K562 (cell line): ENCODE measurements around the gene TRMU. TPM values are rescaled to one million over a fixed set of nuclear protein-coding genes. Genes with fewer than 3 reads are reported as not detected.
A peak's percentile ranks its signal among the peaks of the same experiment; 100 is the strongest.

Source experiments
- PHF8 ChIP-seq: fragments of 200-600 bp; sonication (generic); IDR thresholded peaks from 2 replicates; pipeline ENCODE4 v1.6.1; 2012; ENCODE audit warnings: mixed run types, mild to moderate bottlenecking, inconsistent platforms, low read length, moderate library complexity, borderline replicate concordance
- PYGO2 ChIP-seq: fragments of 450-650 bp; IDR thresholded peaks from 2 replicates; pipeline ENCODE4 v1.6.1; 2016; ENCODE audit warnings: mild to moderate bottlenecking, missing genetic modification characterization, moderate library complexity, missing compliant biosample characterization
- ZBTB40 ChIP-seq, 2 experiments: fragments of 450-650 bp in 1 of 2; sonication (generic) in 1 of 2; formaldehyde crosslinking in 1 of 2; IDR thresholded peaks; 2 replicates each; pipeline versions ENCODE4 v1.7.1 to v1.9.0; 2016 to 2022; ENCODE audit warnings: inconsistent platforms in 1 of 2, mild to moderate bottlenecking in 1 of 2, missing genetic modification reagents in 1 of 2
- polyA plus RNA-seq, 8 experiments: library from polyadenylated mRNA; depleted of rRNA in 4 of 8; stranded (reverse) in 5 of 8; unstranded in 3 of 8; fragments of >200 nt; fragmentation: Nextera tagmentation in 2 of 8; fragmentation: Illumina TruSeq in 1 of 8; extraction: Ambion mirVana in 2 of 8; extraction: Trizol in 1 of 8; gene quantifications; 2 replicates each; pipeline versions ENCODE4 v1.2.1 to v1.2.3, GENCODE V29; 2011 to 2014; ENCODE audit warnings: inconsistent platforms in 1 of 8, missing spikeins in 1 of 8
- total RNA-seq, 7 experiments: library from RNA; depleted of rRNA in 6 of 7; stranded (reverse); fragments of >200 nt in 6 of 7; fragmentation: Illumina TruSeq in 2 of 7; extraction: Trizol in 2 of 7; gene quantifications; 2 replicates each; pipeline versions ENCODE4 v1.2.1 to v1.2.3, GENCODE V29; 2011 to 2021; ENCODE audit warnings: low replicate concordance in 1 of 7
- TF ChIP-seq, protein P1 (sequence below): fragments of 450-650 bp; IDR thresholded peaks from 2 replicates; pipeline ENCODE4 v1.6.1; 2016; ENCODE audit warnings: mild to moderate bottlenecking, moderate library complexity

TRMU gene
- total and polyA plus RNA-seq, 9 of the 15 experiments (the other 6 are each of a cell fraction or from before 2014, with no cell fraction given), result 2.3 to 49.9 (median 35.3) TPM

DNA sequence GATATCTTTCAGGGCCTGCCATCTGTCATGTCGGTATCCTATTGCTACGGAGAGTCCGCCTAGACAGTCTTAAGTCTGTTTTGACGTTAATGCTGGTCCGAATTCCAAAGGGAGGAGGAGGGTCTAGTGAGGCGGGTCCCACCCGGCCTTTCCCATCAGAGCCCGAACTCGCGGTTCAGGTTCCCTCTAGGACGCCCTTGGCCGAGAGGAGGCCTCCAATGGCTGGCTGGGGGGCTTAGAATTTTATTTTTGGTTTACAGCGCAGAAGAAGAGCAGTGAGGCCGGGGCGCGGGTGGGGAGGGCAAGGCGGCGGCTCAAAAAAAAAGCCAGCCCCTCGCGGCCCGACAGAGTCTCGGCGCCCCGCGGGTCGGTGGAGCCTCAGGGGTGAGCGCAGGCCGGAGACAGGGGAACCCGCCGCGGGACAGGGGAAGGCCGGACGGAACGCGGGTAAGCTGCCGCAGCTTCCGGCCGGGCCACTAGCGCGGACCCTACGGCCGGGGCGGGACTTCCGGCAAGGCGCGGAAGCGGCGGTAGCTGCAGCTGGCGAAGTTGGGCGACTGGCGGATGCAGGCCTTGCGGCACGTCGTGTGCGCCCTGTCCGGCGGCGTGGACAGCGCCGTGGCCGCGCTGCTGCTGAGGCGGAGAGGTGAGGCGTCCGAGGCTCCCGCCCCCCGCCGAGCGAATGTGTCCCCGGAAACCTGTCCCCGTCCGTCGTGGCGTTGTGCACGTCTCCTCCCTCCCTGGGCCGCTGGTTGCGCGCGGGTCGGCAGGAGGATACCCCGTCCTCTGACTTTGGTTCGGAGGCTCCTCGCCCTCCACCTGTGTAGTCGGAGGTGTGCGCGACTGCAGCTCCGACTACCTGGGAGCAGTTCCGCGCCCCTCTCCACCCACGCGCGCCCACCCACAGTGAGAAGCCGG lies at the start of gene TRMU (continued):
- TF ChIP-seq ZBTB40 (IDR thresholded peaks at IDR 0.05) (peak; percentile 99), ZBTB40 (CRISPR knock-in tag; IDR thresholded peaks at IDR 0.05) (no peak), PYGO2 (tag) (no peak), PHF8 (peak; percentile 84; the same call in 1 of the 2 replicates)
- TF ChIP-seq, protein P1, sequence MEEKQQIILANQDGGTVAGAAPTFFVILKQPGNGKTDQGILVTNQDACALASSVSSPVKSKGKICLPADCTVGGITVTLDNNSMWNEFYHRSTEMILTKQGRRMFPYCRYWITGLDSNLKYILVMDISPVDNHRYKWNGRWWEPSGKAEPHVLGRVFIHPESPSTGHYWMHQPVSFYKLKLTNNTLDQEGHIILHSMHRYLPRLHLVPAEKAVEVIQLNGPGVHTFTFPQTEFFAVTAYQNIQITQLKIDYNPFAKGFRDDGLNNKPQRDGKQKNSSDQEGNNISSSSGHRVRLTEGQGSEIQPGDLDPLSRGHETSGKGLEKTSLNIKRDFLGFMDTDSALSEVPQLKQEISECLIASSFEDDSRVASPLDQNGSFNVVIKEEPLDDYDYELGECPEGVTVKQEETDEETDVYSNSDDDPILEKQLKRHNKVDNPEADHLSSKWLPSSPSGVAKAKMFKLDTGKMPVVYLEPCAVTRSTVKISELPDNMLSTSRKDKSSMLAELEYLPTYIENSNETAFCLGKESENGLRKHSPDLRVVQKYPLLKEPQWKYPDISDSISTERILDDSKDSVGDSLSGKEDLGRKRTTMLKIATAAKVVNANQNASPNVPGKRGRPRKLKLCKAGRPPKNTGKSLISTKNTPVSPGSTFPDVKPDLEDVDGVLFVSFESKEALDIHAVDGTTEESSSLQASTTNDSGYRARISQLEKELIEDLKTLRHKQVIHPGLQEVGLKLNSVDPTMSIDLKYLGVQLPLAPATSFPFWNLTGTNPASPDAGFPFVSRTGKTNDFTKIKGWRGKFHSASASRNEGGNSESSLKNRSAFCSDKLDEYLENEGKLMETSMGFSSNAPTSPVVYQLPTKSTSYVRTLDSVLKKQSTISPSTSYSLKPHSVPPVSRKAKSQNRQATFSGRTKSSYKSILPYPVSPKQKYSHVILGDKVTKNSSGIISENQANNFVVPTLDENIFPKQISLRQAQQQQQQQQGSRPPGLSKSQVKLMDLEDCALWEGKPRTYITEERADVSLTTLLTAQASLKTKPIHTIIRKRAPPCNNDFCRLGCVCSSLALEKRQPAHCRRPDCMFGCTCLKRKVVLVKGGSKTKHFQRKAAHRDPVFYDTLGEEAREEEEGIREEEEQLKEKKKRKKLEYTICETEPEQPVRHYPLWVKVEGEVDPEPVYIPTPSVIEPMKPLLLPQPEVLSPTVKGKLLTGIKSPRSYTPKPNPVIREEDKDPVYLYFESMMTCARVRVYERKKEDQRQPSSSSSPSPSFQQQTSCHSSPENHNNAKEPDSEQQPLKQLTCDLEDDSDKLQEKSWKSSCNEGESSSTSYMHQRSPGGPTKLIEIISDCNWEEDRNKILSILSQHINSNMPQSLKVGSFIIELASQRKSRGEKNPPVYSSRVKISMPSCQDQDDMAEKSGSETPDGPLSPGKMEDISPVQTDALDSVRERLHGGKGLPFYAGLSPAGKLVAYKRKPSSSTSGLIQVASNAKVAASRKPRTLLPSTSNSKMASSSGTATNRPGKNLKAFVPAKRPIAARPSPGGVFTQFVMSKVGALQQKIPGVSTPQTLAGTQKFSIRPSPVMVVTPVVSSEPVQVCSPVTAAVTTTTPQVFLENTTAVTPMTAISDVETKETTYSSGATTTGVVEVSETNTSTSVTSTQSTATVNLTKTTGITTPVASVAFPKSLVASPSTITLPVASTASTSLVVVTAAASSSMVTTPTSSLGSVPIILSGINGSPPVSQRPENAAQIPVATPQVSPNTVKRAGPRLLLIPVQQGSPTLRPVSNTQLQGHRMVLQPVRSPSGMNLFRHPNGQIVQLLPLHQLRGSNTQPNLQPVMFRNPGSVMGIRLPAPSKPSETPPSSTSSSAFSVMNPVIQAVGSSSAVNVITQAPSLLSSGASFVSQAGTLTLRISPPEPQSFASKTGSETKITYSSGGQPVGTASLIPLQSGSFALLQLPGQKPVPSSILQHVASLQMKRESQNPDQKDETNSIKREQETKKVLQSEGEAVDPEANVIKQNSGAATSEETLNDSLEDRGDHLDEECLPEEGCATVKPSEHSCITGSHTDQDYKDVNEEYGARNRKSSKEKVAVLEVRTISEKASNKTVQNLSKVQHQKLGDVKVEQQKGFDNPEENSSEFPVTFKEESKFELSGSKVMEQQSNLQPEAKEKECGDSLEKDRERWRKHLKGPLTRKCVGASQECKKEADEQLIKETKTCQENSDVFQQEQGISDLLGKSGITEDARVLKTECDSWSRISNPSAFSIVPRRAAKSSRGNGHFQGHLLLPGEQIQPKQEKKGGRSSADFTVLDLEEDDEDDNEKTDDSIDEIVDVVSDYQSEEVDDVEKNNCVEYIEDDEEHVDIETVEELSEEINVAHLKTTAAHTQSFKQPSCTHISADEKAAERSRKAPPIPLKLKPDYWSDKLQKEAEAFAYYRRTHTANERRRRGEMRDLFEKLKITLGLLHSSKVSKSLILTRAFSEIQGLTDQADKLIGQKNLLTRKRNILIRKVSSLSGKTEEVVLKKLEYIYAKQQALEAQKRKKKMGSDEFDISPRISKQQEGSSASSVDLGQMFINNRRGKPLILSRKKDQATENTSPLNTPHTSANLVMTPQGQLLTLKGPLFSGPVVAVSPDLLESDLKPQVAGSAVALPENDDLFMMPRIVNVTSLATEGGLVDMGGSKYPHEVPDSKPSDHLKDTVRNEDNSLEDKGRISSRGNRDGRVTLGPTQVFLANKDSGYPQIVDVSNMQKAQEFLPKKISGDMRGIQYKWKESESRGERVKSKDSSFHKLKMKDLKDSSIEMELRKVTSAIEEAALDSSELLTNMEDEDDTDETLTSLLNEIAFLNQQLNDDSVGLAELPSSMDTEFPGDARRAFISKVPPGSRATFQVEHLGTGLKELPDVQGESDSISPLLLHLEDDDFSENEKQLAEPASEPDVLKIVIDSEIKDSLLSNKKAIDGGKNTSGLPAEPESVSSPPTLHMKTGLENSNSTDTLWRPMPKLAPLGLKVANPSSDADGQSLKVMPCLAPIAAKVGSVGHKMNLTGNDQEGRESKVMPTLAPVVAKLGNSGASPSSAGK, result no peak
